PFSK-1 (cell line): Measurements from ENCODE around the gene VRK1.

Source experiments
- FOXP2 ChIP-seq: optimal IDR thresholded peaks from 2 replicates; pipeline ENCODE3; 2011; ENCODE audit warnings: borderline replicate concordance, control low read depth, inconsistent platforms; ENCODE audit not compliant: insufficient read depth; ENCODE audit errors: extremely low read length, extremely low read depth
- POLR2AphosphoS5 ChIP-seq: IDR thresholded peaks from 2 replicates; pipeline ENCODE4 v1.6.1; 2012; ENCODE audit warnings: low read depth, mild to moderate bottlenecking, control low read depth, low read length, moderate library complexity
- SIN3A ChIP-seq: IDR thresholded peaks from 2 replicates; pipeline ENCODE4 v1.6.1; 2012; ENCODE audit warnings: mild to moderate bottlenecking, low read length, moderate library complexity, borderline replicate concordance; ENCODE audit not compliant: insufficient read depth
- TAF1 ChIP-seq: IDR thresholded peaks from 2 replicates; pipeline ENCODE4 v1.6.1; 2012; ENCODE audit warnings: low read length, control low read depth, borderline replicate concordance; ENCODE audit not compliant: insufficient read depth
- TF ChIP-seq, protein P1 (sequence below), 2 experiments: IDR thresholded peaks; 2 replicates each; pipeline versions ENCODE4 v1.6.1 to v1.8.0; 2011 to 2012; ENCODE audit warnings: low read depth in 2 of 2, low read length in 2 of 2, control low read depth in 1 of 2, inconsistent platforms in 1 of 2, mild to moderate bottlenecking in 1 of 2, moderate library complexity in 1 of 2; ENCODE audit not compliant: insufficient read depth in 1 of 2

The VRK1 gene

DNA sequence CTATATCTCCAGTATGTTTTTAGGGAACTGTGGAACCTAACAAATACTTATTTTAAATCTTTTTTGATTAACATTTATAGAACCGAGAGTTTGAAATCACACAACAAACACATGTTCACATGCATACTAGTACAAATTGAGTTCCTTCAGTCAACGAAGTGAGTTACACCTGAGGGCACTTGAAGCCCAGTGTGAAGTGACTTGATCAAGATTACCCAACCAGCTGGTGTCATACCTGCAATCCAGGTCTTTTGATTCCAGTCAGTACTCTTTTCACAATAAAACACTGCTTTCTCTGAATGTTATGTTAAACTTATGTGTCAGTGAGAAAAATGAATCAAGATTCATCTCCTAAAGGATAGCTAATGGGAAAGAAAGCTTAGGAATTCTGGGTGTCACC lies 35.2 kb downstream of the VRK1 start:
- TF ChIP-seq TAF1 (no peak), SIN3A (no peak), FOXP2 (no peak), POLR2AphosphoS5 (no peak)
- TF ChIP-seq, protein P1, sequence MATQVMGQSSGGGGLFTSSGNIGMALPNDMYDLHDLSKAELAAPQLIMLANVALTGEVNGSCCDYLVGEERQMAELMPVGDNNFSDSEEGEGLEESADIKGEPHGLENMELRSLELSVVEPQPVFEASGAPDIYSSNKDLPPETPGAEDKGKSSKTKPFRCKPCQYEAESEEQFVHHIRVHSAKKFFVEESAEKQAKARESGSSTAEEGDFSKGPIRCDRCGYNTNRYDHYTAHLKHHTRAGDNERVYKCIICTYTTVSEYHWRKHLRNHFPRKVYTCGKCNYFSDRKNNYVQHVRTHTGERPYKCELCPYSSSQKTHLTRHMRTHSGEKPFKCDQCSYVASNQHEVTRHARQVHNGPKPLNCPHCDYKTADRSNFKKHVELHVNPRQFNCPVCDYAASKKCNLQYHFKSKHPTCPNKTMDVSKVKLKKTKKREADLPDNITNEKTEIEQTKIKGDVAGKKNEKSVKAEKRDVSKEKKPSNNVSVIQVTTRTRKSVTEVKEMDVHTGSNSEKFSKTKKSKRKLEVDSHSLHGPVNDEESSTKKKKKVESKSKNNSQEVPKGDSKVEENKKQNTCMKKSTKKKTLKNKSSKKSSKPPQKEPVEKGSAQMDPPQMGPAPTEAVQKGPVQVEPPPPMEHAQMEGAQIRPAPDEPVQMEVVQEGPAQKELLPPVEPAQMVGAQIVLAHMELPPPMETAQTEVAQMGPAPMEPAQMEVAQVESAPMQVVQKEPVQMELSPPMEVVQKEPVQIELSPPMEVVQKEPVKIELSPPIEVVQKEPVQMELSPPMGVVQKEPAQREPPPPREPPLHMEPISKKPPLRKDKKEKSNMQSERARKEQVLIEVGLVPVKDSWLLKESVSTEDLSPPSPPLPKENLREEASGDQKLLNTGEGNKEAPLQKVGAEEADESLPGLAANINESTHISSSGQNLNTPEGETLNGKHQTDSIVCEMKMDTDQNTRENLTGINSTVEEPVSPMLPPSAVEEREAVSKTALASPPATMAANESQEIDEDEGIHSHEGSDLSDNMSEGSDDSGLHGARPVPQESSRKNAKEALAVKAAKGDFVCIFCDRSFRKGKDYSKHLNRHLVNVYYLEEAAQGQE (IDR thresholded peaks at IDR 0.05; ENCODE audit: insufficient read depth in 1 of 2, low read depth in 2 of 2, low read length in 2 of 2): no peak

DNA sequence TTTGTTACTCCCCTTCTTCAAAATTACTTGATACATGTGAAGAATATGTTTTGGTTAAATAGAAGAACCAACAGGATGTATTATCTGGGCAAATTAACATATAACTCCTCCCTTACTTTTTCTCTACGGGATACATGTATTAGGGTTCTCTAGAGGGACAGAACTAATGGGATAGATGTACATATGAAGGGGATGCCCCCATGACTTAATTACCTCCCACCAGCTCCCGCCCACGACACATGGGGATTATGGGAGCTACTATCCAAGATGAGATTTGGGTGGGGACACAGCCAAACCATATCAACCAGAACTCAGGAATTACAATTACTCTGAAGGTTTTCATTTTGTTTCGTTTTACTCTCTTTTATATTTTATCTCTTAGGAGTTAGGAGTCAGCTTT lies 41.3 kb downstream of the VRK1 start:
- TF ChIP-seq FOXP2 (no peak), SIN3A (no peak), POLR2AphosphoS5 (no peak), TAF1 (no peak)

DNA sequence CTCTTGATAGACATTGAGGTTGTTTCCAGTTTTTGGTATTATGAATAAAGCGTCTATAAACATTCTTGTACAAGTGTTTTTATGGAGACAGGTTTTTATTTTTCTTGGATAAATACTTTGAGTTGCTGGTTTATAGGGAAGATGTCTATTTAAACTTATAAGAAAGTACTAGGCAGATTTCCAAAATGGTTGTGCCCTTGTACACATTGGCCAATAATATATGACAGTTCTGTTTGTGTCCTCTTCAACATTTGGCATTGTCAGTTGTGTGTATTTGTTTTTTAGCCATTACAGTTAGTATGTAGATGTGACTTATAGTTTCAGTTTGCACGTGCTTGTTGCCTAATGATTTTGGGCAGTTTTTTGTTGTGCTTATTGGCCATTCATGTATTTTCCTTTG lies 42.1 kb downstream of the VRK1 start:
- no peak for TF ChIP-seq SIN3A
- TF ChIP-seq TAF1: no peak

DNA sequence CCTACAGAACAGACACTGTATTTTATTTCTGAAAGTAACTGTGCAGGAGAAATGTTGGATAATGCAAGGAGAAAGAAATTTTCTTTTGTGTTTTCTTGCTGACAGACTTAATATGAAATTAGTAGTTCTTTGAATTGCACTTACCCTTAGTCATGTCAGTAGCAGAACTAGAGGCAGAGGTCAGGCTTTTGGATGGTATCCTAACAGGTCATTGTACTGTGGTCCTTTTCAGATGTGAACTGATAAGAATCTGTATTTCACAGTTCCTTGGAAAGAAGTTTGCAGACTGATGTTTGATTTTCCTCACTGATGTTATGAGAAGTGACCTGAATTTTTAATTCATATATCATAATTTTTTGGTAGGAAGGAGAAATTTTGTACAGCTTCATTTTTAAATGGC lies 46.0 kb downstream of the VRK1 start:
- TF ChIP-seq FOXP2: no peak
- TF ChIP-seq, protein P1 (IDR thresholded peaks at IDR 0.05; ENCODE audit: insufficient read depth in 1 of 2, low read depth in 2 of 2, low read length in 2 of 2): no peak
- TF ChIP-seq TAF1: no peak
- no peak for TF ChIP-seq SIN3A
- TF ChIP-seq POLR2AphosphoS5: no peak

DNA sequence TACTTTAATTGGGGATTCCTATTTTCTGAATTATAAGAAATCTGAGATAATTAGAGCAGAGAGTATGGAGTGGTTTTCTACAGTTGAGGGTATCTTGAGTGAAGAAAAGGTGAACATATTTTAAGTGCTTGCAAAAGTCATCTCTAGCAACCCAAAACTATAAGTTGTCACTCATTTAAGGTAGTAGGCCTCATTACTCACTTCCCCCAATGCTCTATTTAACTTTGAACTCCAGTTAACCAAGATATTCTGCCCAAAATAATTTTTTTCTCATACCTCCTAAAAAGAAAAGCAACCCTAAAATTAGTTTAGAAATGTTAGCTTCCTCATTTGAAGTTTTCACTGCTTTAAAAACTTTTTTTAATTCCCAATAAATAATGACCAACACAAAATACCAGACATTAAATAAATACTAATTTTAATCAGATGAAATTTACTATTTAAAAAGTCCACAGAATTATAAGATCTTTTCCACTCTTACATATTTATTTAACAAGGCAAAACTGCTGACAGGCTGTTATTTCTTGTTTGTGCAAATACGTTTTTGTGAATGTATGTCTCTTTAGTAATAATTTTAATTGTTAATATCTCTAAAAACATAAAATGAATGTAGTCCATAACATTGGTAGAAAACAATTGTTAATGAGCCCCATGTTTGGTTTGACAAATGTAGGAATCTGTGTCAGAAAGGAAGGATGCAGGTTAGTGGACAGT lies 47.8 kb downstream of the VRK1 start:
- no peak for TF ChIP-seq TAF1
- no peak for TF ChIP-seq FOXP2
- no peak for TF ChIP-seq POLR2AphosphoS5
- TF ChIP-seq, protein P1 (IDR thresholded peaks at IDR 0.05; ENCODE audit: insufficient read depth in 1 of 2, low read depth in 2 of 2, low read length in 2 of 2): no peak
- no peak for TF ChIP-seq SIN3A

DNA sequence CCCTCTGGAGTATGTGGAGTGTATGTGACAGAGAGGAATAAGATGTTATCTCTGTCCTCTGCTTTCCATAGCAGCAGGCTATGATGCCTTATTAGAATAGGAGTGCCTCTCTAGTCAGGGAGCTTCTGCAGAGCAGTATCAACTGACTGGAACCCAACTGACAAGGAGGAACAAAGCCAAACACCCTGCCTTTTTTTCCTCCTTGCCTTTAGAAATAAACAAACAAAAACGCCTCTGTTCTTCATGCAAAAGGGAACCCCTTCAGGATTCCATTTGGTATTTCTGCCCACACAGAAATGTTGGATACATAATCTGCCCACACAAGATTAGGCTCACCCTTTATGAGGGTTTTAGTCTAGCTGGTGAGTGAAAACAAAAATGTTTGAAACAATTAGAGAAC lies 50.3 kb downstream of the VRK1 start:
- TF ChIP-seq POLR2AphosphoS5: no peak
- TF ChIP-seq FOXP2: no peak
- TF ChIP-seq SIN3A: no peak
- TF ChIP-seq, protein P1 (IDR thresholded peaks at IDR 0.05; ENCODE audit: insufficient read depth in 1 of 2, low read depth in 2 of 2, low read length in 2 of 2): no peak
- TF ChIP-seq TAF1: no peak
